HG03159 (cell line): ENCODE measurements around the gene TTC12.
"Not testable (repeated sequence)": the region's sequence is repeated elsewhere in the genome, so short reads cannot be mapped to it uniquely, and the experiment has no call there.

Experiments
- ATAC-seq: cut with Tn5 transposase; IDR thresholded peaks from one replicate; pipeline ENCODE4 v1.9.1; 2021; ENCODE audit warnings: mild to moderate bottlenecking, moderate library complexity; ENCODE audit not compliant: unreplicated experiment

Gene TTC12

DNA sequence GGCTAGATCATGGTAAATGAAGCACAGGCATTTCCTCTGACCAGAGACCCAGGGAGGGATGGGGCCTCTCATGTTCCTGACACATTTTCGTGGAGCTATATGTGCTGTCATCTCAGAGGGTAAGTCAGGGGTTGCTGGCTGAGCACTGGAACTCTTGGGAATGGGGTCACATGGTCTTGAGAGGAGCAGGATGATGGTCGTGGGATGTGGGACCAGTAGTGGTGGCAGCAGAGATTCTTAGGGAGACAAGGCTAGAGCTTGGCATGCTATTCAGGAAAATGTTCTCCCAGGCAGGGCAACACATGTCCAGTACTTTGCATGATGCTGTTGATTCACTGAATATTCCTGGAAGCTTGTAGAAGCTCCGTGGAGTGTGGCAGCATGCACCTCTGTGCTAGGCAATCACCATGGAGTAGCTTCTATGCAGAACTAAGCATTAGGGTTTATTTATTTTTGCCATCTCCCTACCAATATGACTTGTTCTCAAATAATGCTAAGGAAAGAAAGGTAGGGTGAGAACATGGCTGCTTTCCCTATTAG is 31.4 kb upstream of the TTC12 start:
- no peak for ATAC-seq

DNA sequence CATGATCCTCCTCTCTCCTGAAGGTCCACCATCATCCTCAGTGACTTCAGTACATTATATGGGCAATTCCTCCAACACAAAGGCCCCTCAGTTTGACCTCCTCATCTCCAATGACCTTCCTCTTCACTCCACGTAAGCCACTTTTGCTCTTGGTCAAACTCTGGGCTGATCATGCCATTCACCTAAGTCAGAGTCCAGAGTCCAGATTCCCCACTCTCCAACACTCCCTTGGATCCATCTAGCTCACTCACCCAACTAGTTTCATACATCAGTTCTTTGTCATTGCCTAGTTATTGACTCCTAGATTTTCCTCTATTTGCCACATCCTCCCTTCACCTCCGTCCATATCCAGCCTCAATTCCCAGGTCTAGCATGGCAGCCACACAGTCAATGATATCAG is 30.5 kb upstream of the TTC12 start:
- no peak for ATAC-seq

DNA sequence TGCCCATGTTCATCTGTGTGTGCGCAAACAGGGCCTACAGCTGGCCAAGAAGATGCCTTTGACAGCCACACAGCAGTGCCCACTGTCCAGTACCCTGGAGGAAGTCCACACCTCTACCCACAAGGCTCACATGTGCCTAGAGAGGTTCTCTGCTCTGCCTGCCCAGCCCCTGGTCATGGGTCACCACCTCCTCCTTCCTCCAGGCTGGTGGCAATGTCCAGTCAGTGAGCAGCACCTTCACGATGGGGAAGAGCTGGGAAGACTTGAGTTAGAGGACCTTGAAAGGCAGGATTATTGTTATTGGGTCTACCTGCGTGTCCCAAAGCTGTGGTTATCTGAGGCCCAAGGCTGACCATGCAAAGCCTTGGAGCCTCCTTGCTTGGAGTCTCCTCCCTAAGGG is 28.4 kb upstream of the TTC12 start:
- no peak for ATAC-seq

DNA sequence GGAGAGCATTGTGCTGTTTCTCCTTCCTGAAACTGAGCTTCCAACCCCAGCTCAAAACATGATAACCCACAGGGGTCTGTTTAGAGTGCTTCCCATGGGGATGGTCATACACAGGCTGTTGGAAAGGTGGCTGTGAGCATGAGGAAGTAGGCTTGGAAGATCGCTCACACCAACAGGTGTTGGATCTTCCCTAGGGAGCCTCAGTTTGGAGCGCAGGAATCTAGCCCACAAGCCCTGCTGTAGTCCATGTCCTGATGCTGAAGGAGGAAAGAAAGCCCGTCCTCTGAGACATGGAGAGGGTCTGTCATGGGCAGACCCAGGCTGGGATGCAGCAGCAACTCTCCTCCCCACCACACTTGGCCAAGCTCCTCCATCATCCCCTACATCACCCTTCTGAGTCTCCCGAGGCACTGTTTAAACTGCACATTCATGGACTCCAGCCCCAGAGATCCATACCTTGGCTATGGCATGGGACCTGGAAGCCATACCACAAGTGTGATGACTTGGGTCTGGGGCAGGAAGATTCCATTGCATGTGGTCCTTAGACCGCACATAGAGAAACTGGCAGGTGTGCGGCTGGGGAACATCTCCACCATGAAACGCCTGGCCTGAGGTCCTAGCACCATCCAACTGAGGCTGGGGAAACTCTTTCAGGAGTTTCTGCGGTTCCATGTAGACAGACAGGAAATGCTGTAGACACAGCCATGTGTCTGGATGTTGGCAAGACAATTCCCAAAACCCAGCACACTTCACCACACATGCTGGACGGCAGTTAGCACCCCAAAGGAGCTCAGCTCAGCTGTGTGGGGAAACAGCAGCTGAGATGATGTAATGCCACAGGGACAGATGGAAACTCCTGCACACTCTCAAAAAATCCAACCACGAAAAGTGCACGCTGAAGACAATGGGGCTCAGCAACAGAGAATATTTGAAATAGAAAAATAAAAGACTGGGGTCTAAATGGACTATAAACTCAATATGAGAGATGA is 27.6 kb upstream of the TTC12 start:
- ATAC-seq, result no peak

DNA sequence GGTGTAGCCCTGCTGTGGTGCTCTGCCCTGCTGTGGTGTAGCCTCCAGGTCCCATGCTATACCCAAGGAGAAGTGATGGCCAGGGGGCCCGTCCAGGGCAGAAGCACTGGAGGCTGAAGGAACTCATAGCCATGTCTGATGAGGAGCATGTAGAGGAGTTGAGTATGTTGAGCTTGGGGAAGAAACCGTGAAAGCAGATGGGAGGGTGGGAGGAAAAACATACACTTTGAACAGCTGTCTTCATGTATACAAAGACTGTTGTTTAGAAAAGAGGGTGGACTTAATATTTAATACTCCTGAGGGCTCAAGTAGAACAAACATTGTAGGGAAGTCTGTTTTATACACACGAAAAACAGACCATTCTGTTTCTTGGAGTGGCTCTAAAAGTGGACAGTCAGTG is 26.6 kb upstream of the TTC12 start:
- no peak for ATAC-seq

DNA sequence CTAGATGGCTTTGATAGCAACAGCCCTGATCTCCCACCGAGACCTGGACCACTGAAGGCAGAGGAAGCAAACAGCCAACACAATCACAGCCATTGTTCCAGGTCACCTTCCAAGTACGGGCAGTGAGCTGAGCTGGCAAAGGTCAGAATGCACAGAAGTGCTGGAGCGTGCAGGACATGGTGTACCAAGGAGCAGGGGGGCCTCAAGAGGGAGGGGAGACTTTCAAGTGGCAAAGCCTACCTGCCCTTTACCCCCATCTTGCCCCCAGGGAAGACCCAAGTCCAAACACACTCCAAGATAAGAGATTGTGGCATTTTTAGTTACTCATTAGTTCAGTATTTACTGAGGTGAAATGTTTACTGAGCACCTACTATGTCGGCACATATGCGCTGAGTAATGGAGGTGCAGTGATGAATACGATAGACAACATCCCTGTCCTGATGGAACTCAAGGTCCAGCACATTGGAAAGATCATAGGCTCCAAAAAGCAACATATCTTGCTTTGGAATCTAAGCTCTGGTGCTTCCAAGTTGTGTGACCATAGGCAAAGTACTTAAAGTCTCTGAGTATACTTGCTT is 26.0 kb upstream of the TTC12 start:
- ATAC-seq, result no peak

DNA sequence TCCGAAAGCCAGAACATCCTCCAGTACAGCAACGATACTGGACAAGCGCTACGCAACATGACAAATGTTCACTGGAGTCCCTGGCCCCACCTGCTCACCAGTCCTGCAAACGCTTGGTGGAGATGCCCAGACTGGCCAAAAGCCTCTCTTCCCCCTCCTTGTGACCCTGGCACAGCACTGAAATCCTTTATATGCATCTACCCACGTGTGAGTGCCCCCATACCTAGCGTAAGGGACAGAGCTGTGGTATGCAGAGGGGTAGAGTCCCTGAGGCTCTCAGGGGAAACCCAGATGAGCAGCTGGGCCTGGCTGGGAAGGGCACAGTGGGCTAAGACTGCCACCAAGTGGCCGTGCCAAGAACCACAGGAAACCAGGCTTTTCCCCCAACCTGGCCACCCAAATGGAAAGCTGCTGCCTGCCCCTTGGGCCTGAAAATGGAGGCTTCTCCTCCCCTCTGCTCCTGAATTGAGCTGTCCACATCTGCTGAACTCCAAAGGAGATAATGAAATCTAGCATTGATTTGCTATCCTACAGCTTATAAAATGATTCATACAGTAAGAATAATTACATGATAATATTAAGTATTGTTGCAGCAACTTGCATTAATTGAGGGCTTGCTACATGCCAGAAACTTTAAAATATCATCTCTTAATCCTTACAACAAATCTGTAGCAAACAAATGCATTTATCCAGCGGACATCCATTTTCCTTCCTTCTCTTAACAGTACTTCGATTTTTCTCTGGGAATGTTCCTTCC is 24.8 kb upstream of the TTC12 start:
- peak; percentile 93 for ATAC-seq

DNA sequence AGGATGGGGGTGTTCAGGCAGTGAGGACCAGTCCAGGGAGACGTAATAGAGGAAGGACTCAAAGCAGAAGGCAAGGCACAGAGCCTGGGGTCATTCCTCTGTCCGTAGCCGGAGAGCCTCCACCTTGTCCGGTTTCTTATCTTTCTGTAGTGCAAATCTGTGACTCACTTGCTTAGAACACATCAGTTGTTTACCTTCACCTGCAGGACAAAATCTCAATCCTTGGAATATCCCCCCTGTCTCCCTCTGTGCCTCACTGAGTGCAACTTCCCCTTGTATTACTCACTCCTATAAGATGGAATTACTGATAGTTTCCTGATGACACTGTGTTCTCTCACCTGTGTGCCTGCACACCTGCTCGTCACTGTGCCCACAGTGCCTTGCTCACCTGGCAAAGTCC is 20.4 kb upstream of the TTC12 start:
- ATAC-seq, result no peak

DNA sequence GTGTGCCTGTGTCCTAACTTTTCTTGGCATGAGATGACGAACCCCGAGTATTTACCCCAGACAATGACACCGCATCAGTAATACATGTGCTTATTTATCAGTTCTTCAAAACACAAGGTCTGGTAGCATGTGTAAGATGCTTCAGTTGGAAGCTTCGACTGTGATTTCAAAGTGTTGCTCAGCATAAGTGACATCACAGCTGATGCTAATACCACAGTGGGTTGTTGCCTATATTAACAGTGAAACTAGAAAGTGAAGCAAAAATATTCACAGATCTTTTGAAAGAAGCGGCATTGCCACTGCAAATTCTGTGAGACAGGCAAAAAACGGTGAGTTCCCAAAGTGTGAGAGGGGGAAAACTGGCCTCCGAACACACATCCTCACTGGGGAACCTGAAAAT is 18.4 kb upstream of the TTC12 start:
- no peak for ATAC-seq

DNA sequence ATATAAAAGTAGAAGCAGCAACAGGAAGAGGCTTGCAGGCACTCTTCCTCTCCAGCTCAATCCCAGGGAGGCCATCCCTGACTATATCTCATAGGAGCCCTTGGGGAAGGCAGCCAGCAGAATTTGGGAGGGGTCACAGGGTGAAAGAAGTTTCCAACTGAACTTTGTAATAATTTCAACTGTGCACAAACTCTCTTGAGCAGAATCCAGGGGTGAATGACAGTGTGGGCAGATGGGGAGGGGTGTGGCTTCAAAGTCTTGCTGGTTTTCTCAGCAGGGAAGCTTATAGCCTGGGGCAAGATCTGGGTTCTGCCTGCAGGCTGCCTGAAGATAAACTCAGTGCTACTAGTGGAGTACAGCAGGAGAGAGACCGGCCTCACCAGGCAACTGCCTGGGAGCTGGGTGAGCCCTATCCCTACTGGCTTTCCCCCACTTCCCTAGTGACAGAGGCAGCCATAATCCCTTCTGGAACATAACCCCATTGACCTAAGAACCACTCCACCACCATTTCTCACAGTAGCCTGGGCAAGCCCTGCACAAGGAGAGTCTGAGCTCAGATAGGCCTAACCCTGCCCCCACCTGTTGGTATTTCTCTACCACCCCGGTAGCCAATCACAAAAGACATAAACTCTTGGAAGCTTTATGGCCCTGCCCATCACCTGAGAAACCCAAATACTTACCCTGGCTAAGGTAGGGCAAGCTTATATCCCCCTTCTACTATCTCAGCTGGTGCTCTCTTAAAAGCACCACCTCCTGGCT is 17.8 kb upstream of the TTC12 start:
- no peak for ATAC-seq

DNA sequence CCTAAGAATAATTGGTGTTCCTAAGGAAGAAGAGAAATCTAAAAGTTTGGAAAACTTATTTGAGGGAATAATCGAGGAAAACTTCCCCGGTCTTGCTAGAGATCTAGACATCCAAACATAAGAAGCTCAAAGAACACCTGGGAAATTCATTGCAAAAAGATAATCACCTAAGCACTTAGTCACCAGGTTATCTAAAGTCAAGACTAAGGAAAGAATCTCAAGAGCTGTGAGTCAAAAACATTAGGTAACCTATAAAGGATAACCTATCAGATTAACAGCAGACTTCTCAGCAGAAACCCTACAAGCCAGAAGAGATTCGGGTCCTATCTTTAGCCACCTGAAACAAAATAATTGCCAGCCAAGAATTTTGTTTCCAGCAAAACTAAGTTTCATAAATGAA is 15.9 kb upstream of the TTC12 start:
- not testable (repeated sequence) for ATAC-seq

DNA sequence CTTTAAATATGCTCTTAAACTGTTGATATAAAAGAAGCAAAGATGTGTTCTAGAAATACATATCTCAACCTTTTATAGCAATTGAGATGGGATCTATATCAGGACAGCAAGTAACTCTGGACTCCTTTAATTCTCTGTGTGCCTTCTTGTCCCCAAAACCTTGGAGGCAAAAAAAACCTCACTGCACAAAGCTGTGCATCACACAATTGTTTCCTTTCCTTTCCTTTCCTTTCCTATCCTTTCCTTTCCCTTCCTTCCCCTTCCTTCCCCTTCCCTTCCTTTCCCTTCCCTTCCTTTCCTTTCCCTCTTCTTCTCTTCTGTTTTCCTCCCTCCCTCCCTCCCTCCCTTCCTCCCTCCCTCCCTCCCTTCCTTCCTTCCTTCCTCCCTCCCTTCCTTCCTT is 9.5 kb upstream of the TTC12 start:
- no peak for ATAC-seq

DNA sequence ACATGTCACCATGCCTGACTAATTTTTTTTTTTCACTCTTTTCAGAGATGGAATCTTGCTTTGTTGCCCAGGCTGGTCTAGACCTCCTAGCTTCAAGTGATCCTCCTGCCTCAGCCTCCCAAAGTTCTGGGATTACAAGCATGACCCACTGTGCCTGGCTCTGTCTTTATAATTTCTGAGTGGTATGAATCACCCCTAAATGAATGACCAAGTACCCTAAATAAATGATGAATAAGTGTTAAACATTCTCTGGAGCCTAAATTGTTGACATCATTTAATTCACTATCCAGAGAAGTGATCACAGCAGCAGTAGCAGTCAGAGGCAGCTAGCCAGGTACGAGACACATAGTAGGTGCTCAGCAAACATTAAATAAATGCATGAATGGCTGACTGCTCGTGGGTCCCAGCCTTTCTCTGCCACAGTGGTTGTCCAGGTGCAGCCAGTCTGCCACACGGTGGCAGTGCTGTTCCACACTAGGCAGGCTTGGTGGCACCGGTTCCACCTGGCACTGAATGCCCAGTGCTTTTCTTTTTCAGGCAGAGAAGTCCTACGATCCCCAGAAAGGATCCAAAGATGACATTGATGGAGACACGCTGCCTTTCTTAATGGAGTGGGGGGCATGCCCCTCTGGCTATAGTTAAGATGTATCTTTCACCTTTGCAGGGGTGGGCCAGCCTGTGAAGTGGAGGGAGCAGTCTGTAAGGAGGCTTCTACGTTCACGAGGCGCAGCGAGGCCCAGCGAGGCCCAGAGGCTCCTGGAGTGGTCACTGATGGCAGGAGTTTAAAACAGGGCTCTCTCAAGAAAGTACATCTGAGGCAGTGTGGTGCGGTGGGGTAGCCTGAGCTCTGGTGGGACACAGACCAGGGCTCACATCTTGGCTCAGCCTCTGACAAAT is 8.7 kb upstream of the TTC12 start:
- ATAC-seq, result peak; percentile 73

DNA sequence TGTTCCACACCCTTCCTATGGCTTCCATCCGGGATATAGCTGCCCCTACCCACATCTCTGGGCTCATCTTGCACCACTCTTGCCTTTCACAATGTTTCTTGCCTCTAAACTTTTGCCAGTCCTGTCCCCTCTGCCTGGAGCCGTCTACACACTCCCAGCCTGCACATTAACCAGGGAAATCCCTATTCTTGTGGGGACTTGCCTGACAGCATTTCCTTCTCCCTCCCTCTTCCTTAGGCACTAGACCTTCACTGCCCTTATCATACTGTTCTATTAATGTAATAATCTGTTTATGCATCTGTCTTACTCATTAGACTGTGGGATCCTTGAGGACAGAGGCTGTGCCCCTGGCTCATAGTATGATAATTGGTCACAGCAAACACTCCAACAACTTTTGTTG is 5.8 kb upstream of the TTC12 start:
- ATAC-seq, result no peak

DNA sequence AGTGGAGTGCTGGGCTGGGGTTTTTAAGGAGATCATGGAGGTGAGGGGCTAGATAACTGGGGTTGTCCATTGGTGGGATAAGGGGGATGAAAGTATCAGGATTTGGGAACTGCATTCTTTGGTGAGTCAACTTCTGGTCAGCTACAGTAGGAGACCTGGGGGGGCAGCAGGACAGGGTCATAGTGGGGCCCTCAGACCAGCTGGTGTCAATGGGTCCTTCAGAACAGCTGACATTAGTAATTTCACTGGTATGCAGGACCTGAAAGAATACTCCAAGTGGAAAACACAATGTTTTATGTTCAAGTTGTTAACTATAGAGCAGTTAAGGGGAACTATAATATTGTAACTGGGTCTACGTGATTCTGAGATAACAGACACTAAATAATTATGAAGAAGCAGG is 2.8 kb upstream of the TTC12 start:
- no peak for ATAC-seq

DNA sequence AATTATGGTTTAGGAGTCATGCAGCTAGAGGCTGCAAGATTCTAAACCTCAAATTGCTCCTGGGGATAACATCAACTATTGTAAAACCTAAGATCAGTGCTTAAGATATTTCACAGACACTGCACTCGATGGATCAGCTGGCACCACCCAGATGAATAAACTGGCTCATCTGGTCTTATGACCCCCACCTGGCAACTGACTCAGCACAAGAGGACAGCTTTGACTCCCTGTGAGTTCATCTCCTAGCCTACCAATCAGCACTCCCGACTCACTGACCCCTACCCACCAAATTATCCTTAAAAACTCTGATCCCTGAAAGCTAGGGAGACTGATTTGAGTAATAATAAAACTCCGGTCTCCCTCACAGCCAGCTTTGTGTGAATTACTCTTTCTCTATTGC is 782 bp upstream of the TTC12 start:
- ATAC-seq, result no peak

DNA sequence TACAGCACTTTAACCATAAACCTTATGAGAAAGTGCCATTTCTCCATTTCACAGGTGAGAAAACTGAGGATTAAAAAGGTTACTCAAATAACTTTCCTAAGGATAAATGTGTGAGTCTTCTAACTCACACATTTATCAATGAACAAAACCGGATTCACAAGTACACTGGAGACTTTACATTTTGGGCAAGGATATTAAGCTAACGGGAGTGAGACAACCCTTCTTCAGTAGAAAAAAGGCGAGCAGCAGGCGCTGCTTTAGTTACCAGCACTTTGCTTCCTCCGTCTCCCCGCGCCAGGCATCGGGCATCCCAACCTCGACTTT is 356 bp upstream of the TTC12 start:
- ATAC-seq, result no peak

DNA sequence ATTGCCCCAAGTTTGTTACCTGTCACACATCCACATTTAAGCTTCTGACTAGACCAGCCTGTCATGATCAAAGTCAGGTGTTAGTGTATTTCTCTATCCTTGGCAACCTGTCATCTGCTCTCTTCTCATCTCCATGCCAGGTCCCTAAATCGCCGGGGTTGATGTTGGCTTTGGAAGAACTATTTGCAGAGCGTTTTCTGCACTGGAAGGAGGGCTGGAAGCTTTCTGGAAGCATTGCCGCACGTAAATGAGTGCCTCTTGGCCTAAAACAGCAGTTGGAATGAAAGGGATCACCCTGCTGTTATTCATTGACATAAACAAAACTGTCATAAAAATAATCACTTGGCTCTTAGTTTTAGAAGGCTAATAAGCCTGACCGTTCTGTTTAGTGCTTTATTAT is 1.4 kb downstream of the TTC12 start:
- ATAC-seq, result no peak

DNA sequence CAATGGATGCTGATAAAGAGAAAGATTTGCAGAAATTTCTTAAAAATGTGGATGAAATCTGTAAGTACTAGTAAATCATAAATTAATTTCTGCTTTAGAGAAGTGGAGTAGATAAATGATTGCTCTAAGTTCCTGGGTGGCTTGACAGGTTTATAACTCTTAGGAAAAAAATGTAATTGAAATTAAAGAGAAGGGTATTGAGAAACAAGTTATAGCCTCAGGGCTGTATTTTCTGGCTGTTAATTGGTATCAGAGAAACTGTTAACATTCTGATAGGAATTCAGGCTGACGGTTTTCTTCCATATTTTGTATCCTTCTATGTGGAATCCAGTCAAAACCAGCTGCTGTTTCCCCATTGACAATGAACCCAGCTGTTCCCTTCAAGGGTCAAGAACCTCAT is 1.9 kb downstream of the TTC12 start:
- no peak for ATAC-seq

DNA sequence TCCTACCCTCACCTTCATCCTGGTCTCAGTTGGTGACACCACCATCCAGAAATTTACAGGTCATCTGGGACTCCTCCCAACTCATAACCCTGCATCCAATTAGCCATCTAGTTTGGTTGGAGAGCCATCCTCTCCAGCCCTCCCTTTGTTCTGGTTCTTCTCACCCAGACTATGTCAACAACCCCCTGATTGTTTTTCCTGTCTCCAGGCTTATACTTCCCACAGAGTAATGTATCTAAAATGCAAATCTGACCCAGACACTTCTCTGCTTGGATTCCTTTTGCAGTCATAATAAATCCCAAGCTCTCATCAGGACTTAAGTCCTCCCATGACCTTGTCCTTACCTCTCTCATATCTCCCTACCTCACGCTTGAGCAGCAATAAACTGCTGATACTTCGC is 3.0 kb downstream of the TTC12 start:
- ATAC-seq, result no peak
